K562 (cell line): ENCODE measurements around the gene SLC39A9. TPM values are rescaled to one million over a fixed set of nuclear protein-coding genes. Genes with fewer than 3 reads are reported as not detected.

ENCODE experiments used
- ATAC-seq: fragments of 200-7000 bp; cut with Tn5 transposase; 3 replicates; pipeline ENCODE4 v1.9.1; 2020; ENCODE audit warnings: moderate library complexity
- BruUV-seq: library from RNA; stranded (reverse); fragments of 400-500 nt; replicated peaks from 2 replicates; lab custom pipeline; 2021; lab: Mats Ljungman, UMichigan
- CTCF ChIA-PET: fragments of 300-600 bp; formaldehyde crosslinking; extraction: SDS; loops from one replicate; lab custom pipeline; 2021; ENCODE audit warnings: low intra/inter-chr PET ratio; lab: Yijun Ruan, JAX
- POLR2A ChIA-PET: fragments of 300-600, 350-650 bp; sonication (Branson Sonifier 250); formaldehyde crosslinking; extraction: SDS; loops from one replicate; lab custom pipeline; 2021; ENCODE audit warnings: antibody characterized with exemption, inconsistent platforms; lab: Yijun Ruan, JAX
- DNase-seq, 4 experiments: peaks; one replicate each; pipeline versions ENCODE4 v3.0.0 to v3.0.0-alpha.2; 2011 to 2018; ENCODE audit warnings: low spot score in 3 of 4, mixed read lengths in 3 of 4; ENCODE audit errors: extremely low read depth in 1 of 4
- FAIRE-seq: peaks from 2 replicates; lab custom pipeline; 2011; peaks lifted over from hg19 to GRCh38; lab: Jason Lieb, UNC
- H2AFZ ChIP-seq: 2 replicates; pipeline ENCODE4 v1.6.0; 2011; ENCODE audit warnings: low read depth, low read length, control low read depth, inconsistent platforms
- H3K27ac ChIP-seq: fragments of 200-600 bp; 3 replicates; pipeline ENCODE4 v1.8.0; 2011; ENCODE audit warnings: low read depth, mild to moderate bottlenecking, control low read depth, inconsistent platforms, low read length, moderate library complexity, mixed read lengths; ENCODE audit errors: extremely low read depth
- H3K27me3 ChIP-seq, 2 experiments: fragments of 300-600 bp in 1 of 2; 2 replicates in 1 of 2; 3 replicates in 1 of 2; pipeline versions ENCODE4 v1.6.0 to v1.8.0; 2011; ENCODE audit warnings: inconsistent platforms in 2 of 2, low read length in 2 of 2, mild to moderate bottlenecking in 1 of 2, mixed read lengths in 1 of 2, moderate library complexity in 1 of 2; ENCODE audit not compliant: control insufficient read depth in 2 of 2, insufficient read depth in 2 of 2
- H3K36me3 ChIP-seq: fragments of 300-600 bp; 3 replicates; pipeline ENCODE4 v1.8.0; 2011; ENCODE audit warnings: mild to moderate bottlenecking, low read length, inconsistent platforms; ENCODE audit not compliant: control insufficient read depth, insufficient read depth
- H3K4me1 ChIP-seq, 2 experiments: fragments of 200-600 bp in 1 of 2; replicated peaks in 1 of 2; 2 replicates in 1 of 2; 3 replicates in 1 of 2; pipeline versions ENCODE4 v1.5.1 to v1.8.0; 2011; ENCODE audit warnings: inconsistent platforms in 2 of 2, low read length in 2 of 2, mild to moderate bottlenecking in 1 of 2, mixed read lengths in 1 of 2, moderate library complexity in 1 of 2; ENCODE audit not compliant: control insufficient read depth in 2 of 2, insufficient read depth in 2 of 2
- H3K4me2 ChIP-seq: 2 replicates; pipeline ENCODE4 v1.6.1; 2011; ENCODE audit warnings: low read length, control low read depth, inconsistent platforms, mixed read lengths; ENCODE audit not compliant: insufficient read depth
- H3K4me3 ChIP-seq: fragments of 200-600 bp; sonication (generic), shearing (Covaris generic); 2 replicates; pipeline ENCODE4 v1.5.1; 2016; ENCODE audit warnings: control low read depth, inconsistent platforms
- H3K79me2 ChIP-seq: fragments of 200-600 bp; 3 replicates; pipeline ENCODE4 v1.8.0; 2011; ENCODE audit warnings: low read length, inconsistent platforms; ENCODE audit not compliant: control insufficient read depth, insufficient read depth
- H3K9ac ChIP-seq, 2 experiments: 2 replicates each; pipeline versions ENCODE4 v1.6.0 to v1.6.1; 2011; ENCODE audit warnings: low read depth in 2 of 2, low read length in 2 of 2, control low read depth in 1 of 2, inconsistent platforms in 1 of 2, mild to moderate bottlenecking in 1 of 2, mixed read lengths in 1 of 2; ENCODE audit not compliant: insufficient read depth in 1 of 2
- H3K9me1 ChIP-seq: one replicate; pipeline ENCODE4 v1.6.0; 2011; ENCODE audit warnings: inconsistent platforms, mild to moderate bottlenecking, low read length, moderate library complexity; ENCODE audit not compliant: control insufficient read depth, insufficient read depth
- H3K9me3 ChIP-seq: replicated peaks from 2 replicates; pipeline ENCODE4 v1.5.1; 2011; ENCODE audit warnings: low read depth, low read length, inconsistent platforms; ENCODE audit not compliant: control insufficient read depth, insufficient read depth
- H4K20me1 ChIP-seq: replicated peaks from 2 replicates; pipeline ENCODE4 v1.6.1; 2011; ENCODE audit warnings: low read length, inconsistent platforms, mixed read lengths; ENCODE audit not compliant: control insufficient read depth, insufficient read depth
- FOSL1 ChIP-seq: fragments of 200-800 bp; sonication (Bioruptor generic); conservative IDR thresholded peaks from 2 replicates; pipeline ENCODE4 v1.6.1; 2016; ENCODE audit warnings: missing genetic modification characterization, missing compliant biosample characterization
- MEF2D ChIP-seq: conservative IDR thresholded peaks from 2 replicates; pipeline ENCODE4 v1.6.1; 2016; ENCODE audit warnings: low read depth, missing genetic modification characterization, missing compliant biosample characterization
- ZBTB7A ChIP-seq: IDR thresholded peaks from 2 replicates; pipeline ENCODE4 v1.6.1; 2011; ENCODE audit warnings: low read depth, mild to moderate bottlenecking, low read length, moderate library complexity, borderline replicate concordance; ENCODE audit not compliant: control insufficient read depth
- ZFP36 ChIP-seq: fragments of 150-350 bp; IDR thresholded peaks from 2 replicates; pipeline ENCODE4 v1.6.1; 2018; ENCODE audit warnings: low read length, low read depth; ENCODE audit not compliant: partially characterized antibody
- WGBS: fragments of 100-300 bp; shearing (Covaris generic); methylation state at CpG from one replicate; pipeline ENCODE4 v1.1.6; 2016; ENCODE audit warnings: low coverage, mixed read lengths; ENCODE audit not compliant: insufficient coverage; ENCODE audit errors: missing lambda C conversion rate; 5-methylcytosine and 5-hydroxymethylcytosine counted together
- in situ Hi-C: fragments of 300-500 bp; cut with MboI; formaldehyde crosslinking; loops from 4 replicates; pipeline ENCODE4 v1.15.0; 2018; ENCODE audit warnings: inconsistent platforms, mixed read lengths
- intact Hi-C: fragments of 100-400 bp; cut with micrococcal nuclease; formaldehyde crosslinking; loops from 2 replicates; pipeline ENCODE4 v1.14.2; 2022
- polyA plus RNA-seq, 8 experiments: library from polyadenylated mRNA; depleted of rRNA in 4 of 8; stranded (reverse) in 5 of 8; unstranded in 3 of 8; fragments of >200 nt; fragmentation: Nextera tagmentation in 2 of 8; fragmentation: Illumina TruSeq in 1 of 8; extraction: Ambion mirVana in 2 of 8; extraction: Trizol in 1 of 8; gene quantifications; 2 replicates each; pipeline versions ENCODE4 v1.2.1 to v1.2.3, GENCODE V29; 2011 to 2014; ENCODE audit warnings: inconsistent platforms in 1 of 8, missing spikeins in 1 of 8
- total RNA-seq, 7 experiments: library from RNA; depleted of rRNA in 6 of 7; stranded (reverse); fragments of >200 nt in 6 of 7; fragmentation: Illumina TruSeq in 2 of 7; extraction: Trizol in 2 of 7; gene quantifications; 2 replicates each; pipeline versions ENCODE4 v1.2.1 to v1.2.3, GENCODE V29; 2011 to 2021; ENCODE audit warnings: low replicate concordance in 1 of 7
- TF ChIP-seq, protein P1 (sequence below): sonication (generic); formaldehyde crosslinking; IDR thresholded peaks from 2 replicates; pipeline ENCODE4 v1.8.0; 2022; ENCODE audit warnings: mild to moderate bottlenecking, missing genetic modification reagents, borderline replicate concordance
- TF ChIP-seq, protein P2 (sequence below): fragments of 450-650 bp; formaldehyde crosslinking; IDR thresholded peaks from 2 replicates; pipeline ENCODE4 v1.4.0; 2022; ENCODE audit warnings: mild to moderate bottlenecking, moderate library complexity

The SLC39A9 gene
- total and polyA plus RNA-seq, 9 of the 15 experiments (the other 6 are each of a cell fraction or from before 2014, with no cell fraction given), result 18.4 to 66.0 (median 32.5) TPM

DNA sequence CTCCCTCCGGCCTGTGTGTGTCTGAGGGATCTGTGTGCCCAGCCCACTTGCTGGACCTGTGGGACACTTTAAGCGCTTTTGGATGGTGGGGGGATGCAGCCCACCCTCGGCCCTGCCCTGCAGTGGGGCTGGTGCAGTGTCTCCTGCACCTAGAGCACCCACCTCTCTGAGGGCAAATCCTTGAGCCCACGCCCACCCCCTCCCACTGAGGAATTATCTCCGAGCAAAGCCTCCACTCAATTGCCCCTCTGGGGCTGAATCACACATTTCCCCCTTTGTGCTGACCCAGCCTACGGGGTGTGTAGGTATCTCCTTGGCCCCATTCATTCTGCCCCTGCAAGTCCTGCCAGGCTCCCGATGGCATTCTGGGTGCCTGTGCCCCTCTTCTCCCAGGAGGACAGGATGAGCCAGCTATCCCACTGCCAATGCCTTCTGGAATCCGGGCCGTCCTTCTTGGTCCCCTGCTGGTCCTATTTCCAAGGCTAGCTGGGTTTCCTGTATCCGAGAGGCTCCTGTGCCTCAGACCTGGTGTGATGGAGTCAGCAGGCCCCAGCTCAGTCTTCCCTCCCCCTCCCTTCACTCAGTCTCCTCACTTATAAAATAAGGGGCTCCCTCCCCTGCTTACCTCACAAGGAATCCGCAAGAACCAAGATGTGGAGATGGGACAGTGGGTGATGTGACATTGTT is 49.3 kb upstream of the SLC39A9 start:
- Histone ChIP-seq H3K27me3 (peaks cover 0 to 72% of the 10 kb centered on the region in 2 experiments; a peak in 3 of 5 replicates), H3K36me3 (no peaks in the 10 kb centered on the region), H4K20me1 (no peaks in the 10 kb centered on the region), H3K4me3 (no peak overlapping the region), H3K4me1 (no peaks in the 10 kb centered on the region), H3K79me2 (no peaks in the 10 kb centered on the region), H3K27ac (no peak overlapping the region), H3K9me1 (no peaks in the 10 kb centered on the region), H3K4me2 (no peak overlapping the region), H2AFZ (no peak overlapping the region), H3K9me3 (no peaks in the 10 kb centered on the region), H3K9ac (no peak overlapping the region)
- WGBS, result 0% methylated on average over 8 of the region's 11 CpGs
- no peak for ATAC-seq
- no peak for FAIRE-seq
- intact Hi-C loops, result no loop called here
- ChIA-PET POLR2A (no interaction called here), CTCF (no interaction called here)
- TF ChIP-seq MEF2D (tag) (no peak), ZBTB7A (no peak), ZFP36 (no peak), FOSL1 (no peak)
- TF ChIP-seq, protein P1, sequence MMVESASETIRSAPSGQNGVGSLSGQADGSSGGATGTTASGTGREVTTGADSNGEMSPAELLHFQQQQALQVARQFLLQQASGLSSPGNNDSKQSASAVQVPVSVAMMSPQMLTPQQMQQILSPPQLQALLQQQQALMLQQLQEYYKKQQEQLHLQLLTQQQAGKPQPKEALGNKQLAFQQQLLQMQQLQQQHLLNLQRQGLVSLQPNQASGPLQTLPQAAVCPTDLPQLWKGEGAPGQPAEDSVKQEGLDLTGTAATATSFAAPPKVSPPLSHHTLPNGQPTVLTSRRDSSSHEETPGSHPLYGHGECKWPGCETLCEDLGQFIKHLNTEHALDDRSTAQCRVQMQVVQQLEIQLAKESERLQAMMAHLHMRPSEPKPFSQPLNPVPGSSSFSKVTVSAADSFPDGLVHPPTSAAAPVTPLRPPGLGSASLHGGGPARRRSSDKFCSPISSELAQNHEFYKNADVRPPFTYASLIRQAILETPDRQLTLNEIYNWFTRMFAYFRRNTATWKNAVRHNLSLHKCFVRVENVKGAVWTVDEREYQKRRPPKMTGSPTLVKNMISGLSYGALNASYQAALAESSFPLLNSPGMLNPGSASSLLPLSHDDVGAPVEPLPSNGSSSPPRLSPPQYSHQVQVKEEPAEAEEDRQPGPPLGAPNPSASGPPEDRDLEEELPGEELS (CRISPR knock-in tag), result no peak
- TF ChIP-seq, protein P2, sequence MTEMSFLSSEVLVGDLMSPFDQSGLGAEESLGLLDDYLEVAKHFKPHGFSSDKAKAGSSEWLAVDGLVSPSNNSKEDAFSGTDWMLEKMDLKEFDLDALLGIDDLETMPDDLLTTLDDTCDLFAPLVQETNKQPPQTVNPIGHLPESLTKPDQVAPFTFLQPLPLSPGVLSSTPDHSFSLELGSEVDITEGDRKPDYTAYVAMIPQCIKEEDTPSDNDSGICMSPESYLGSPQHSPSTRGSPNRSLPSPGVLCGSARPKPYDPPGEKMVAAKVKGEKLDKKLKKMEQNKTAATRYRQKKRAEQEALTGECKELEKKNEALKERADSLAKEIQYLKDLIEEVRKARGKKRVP, result no peak
- in situ Hi-C loops, result loop anchor here (5.0 kb wide), 1 partner anchor 92 kb away; no protein-coding TSS in a partner anchor
- BruUV-seq, result no TSS peak
- no peak for DNase-seq
